NOMO-1 treated with DMSO at 0.1 percent for 48 hours (cell line): ENCODE results near the gene VSIR.

ENCODE experiments used
- DNase-seq: peaks from one replicate; lab custom pipeline; 2025; ENCODE audit not compliant: unreplicated experiment; lab: John Stamatoyannopoulos, UW

Gene VSIR

GRCh38 chr10:71698737-71699136, 74.6 kb downstream of the VSIR start:
- DNase-seq = no peak

GRCh38 chr10:71697938-71698709, 75.2 kb downstream of the VSIR start:
- DNase-seq = no peak
